Pancreas (tissue), 10 donors: ENCODE data around the gene MSI2. TPM values are rescaled to one million over a fixed set of nuclear protein-coding genes. Genes with fewer than 3 reads are reported as not detected.

Experiments
- ATAC-seq, 4 donors: fragments of 200-7000 bp; cut with Tn5 transposase; one replicate each; pipeline versions ENCODE4 v1.8.0 to v1.9.1; 2020; ENCODE audit warnings: mild to moderate bottlenecking in 4 of 4, moderate library complexity in 4 of 4
- DNase-seq, 6 donors: peaks; one replicate each; pipeline ENCODE4 v3.0.0-alpha.2; 2020
- FAIRE-seq: peaks from 2 replicates; lab custom pipeline; 2012; peaks lifted over from hg19 to GRCh38; lab: Jason Lieb, UNC
- H3K27ac ChIP-seq, 4 donors: fragments of 200-600 bp; sonication (generic); 1 replicate in 3 of 4; 2 replicates in 1 of 4; pipeline versions ENCODE4 v1.5.0 to v1.8.0; 2020
- H3K27me3 ChIP-seq, 4 donors: fragments of 200-600 bp; one replicate each; pipeline ENCODE4 v1.8.0; 2021
- H3K36me3 ChIP-seq, 3 donors: fragments of 200-600 bp; sonication (generic) in 1 of 3; one replicate each; pipeline versions ENCODE4 v1.5.0 to v1.8.0; 2020 to 2021
- H3K4me1 ChIP-seq, 3 donors: fragments of 200-600 bp; one replicate each; pipeline ENCODE4 v1.8.0; 2021
- H3K4me3 ChIP-seq, 4 donors: fragments of 200-600 bp; sonication (generic) in 2 of 4; one replicate each; pipeline versions ENCODE4 v1.5.0 to v1.8.0; 2020 to 2021
- H3K9me3 ChIP-seq, 4 donors: fragments of 200-600 bp; one replicate each; pipeline ENCODE4 v1.8.0; 2021
- WGBS, 2 donors: extraction: QIAGEN DNeasy Blood & Tissue Kit; methylation state at CpG; one replicate each; pipeline ENCODE4 v1.1.7; 2013; 5-methylcytosine and 5-hydroxymethylcytosine counted together
- intact Hi-C, 3 donors: fragments of 100-400 bp; cut with DNase I; formaldehyde crosslinking; loops; one replicate each; pipeline versions ENCODE4 v1.11.1 to v1.14.2; 2022
- polyA plus RNA-seq, 2 donors: library from polyadenylated mRNA; stranded (reverse); fragments of 200-250 nt; gene quantifications; one replicate each; pipeline ENCODE4 v1.2.3, GENCODE V29; 2013
- total RNA-seq, 6 donors: library from RNA; stranded (reverse); fragmentation: NEBNext Ultra II Directional in 4 of 6; extraction: Animal tissue kit (Norgen Biotek cat#: 25700) in 4 of 6; gene quantifications; one replicate each; pipeline versions ENCODE4 v1.2.1 to v1.2.4, GENCODE V29; 2021 to 2023
- TF ChIP-seq, protein P1 (sequence below), 4 donors: fragments of 200-600 bp; sonication (generic) in 3 of 4; IDR thresholded peaks; one replicate each; pipeline versions ENCODE4 v1.5.0 to v1.8.0; 2021; ENCODE audit warnings: antibody characterized with exemption in 4 of 4
- donor health status: healthy with polysubstance abuse.
- donor health status: DM: no; HTN: no; CAD: no; lungs with moderate emphysema.
- donor health status: DM: no; HTN: no; CAD: no.
- donor health status: control.
- donor health status: control.
- donor health status: Bipolar disorder and iron deficiency.
- donor health status: DM: yes; HTN: yes; CAD: no.
- donor health status: DM: no; HTN: no; CAD: no.
- donor health status: DM: no; HTN: no; CAD: no.
- donor health status: DM: yes; HTN: yes; CAD: no.

MSI2 gene
- total and polyA plus RNA-seq, 8 donors, result 10.4 to 48.9 (median 30.1) TPM

DNA sequence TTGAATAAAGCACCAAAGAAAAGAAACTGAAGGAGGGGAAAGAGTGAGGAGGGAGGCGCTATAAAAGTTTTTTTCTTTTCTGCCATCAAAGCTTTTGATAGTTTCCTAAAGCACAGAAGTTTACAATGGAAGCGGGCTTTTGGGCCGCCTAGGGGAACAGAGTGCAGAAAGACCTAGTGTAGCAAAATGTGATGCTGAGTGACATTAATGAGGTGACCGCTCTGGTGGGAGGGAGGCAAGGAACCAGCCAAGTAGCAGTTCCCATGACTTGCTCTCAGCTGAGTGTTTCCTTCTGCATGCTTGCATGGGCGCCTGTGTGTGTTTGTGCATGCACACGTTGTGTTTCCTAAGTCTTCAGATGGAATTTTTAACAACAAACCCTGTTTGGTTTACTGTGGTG is 15.5 kb downstream of the MSI2 start:
- Histone ChIP-seq H3K27ac (no peak overlapping the region), H3K4me1 (no peaks in the 10 kb centered on the region), H3K9me3 (no peaks in the 10 kb centered on the region), H3K27me3 (no peaks in the 10 kb centered on the region), H3K4me3 (no peak overlapping the region), H3K36me3 (peaks cover 0 to 3% (median 0%) of the 10 kb centered on the region in 3 donors)
- FAIRE-seq, result no peak
- intact Hi-C loops, result no loop called here
- TF ChIP-seq, protein P1, sequence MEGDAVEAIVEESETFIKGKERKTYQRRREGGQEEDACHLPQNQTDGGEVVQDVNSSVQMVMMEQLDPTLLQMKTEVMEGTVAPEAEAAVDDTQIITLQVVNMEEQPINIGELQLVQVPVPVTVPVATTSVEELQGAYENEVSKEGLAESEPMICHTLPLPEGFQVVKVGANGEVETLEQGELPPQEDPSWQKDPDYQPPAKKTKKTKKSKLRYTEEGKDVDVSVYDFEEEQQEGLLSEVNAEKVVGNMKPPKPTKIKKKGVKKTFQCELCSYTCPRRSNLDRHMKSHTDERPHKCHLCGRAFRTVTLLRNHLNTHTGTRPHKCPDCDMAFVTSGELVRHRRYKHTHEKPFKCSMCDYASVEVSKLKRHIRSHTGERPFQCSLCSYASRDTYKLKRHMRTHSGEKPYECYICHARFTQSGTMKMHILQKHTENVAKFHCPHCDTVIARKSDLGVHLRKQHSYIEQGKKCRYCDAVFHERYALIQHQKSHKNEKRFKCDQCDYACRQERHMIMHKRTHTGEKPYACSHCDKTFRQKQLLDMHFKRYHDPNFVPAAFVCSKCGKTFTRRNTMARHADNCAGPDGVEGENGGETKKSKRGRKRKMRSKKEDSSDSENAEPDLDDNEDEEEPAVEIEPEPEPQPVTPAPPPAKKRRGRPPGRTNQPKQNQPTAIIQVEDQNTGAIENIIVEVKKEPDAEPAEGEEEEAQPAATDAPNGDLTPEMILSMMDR (IDR thresholded peaks at IDR 0.05), result no peak
- WGBS, 2 donors, result 94 to 96% methylated on average over 6 of the region's 6 CpGs
- DNase-seq, result no peak
- ATAC-seq, result no peak

DNA sequence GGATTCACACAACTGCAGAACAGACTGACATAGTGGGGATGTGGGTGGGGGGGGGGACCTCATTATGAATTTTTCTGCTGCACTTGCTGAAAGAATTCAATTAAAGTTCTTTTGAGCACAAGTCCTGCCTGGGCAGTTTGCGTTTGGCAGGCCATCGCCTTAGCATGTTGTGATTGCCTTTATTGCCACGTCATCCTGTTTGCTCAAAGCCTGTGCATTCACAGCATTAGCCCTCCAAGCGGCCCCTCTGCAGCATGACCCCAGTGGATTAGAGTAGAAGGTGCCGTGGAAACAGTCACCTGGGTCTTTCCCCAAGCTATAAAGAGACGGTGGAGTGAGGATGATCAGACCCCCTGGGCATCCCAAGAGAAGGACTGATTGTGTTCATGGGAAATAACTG is 17.2 kb downstream of the MSI2 start:
- Histone ChIP-seq H3K4me1 (no peaks in the 10 kb centered on the region), H3K4me3 (no peak overlapping the region), H3K9me3 (no peaks in the 10 kb centered on the region), H3K36me3 (no peaks in the 10 kb centered on the region), H3K27me3 (no peaks in the 10 kb centered on the region), H3K27ac (no peak overlapping the region)
- TF ChIP-seq, protein P1 (IDR thresholded peaks at IDR 0.05), result no peak
- intact Hi-C loops, result no loop called here
- FAIRE-seq, result no peak
- ATAC-seq, result no peak
- WGBS, 2 donors, result 91 to 93% methylated on average over 6 of the region's 6 CpGs
- no peak for DNase-seq

DNA sequence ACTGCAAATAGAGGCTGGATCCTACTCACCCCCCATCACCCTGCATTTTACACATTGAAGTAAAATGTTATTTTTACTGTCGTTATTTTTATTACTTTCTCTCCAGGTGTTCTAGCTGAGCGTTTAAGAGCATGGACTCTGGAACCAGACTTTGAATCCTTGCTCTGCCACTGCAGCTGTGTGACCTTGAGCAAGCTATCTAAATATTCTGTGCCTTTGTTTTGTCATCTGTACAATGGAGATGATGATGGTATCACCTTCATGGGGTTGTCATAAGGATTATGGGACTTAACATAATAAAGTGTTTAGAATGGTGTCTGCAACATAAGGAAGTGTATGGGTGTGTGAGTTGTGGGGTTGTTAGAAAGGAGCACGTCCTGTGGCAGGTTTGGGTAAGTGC is 17.8 kb downstream of the MSI2 start:
- DNase-seq (no peak), FAIRE-seq (no peak), ATAC-seq (no peak)
- WGBS, 2 donors, result 85 to 90% methylated on average over 3 of the region's 3 CpGs
- H3K4me1 ChIP-seq, result no peaks in the 10 kb centered on the region
- no peaks in the 10 kb centered on the region for H3K27me3 ChIP-seq
- H3K27ac ChIP-seq, result no peak overlapping the region
- TF ChIP-seq, protein P1 (IDR thresholded peaks at IDR 0.05), result no peak
- intact Hi-C loops, result no loop called here
- no peaks in the 10 kb centered on the region for H3K36me3 ChIP-seq
- no peak overlapping the region for H3K4me3 ChIP-seq
- no peaks in the 10 kb centered on the region for H3K9me3 ChIP-seq

DNA sequence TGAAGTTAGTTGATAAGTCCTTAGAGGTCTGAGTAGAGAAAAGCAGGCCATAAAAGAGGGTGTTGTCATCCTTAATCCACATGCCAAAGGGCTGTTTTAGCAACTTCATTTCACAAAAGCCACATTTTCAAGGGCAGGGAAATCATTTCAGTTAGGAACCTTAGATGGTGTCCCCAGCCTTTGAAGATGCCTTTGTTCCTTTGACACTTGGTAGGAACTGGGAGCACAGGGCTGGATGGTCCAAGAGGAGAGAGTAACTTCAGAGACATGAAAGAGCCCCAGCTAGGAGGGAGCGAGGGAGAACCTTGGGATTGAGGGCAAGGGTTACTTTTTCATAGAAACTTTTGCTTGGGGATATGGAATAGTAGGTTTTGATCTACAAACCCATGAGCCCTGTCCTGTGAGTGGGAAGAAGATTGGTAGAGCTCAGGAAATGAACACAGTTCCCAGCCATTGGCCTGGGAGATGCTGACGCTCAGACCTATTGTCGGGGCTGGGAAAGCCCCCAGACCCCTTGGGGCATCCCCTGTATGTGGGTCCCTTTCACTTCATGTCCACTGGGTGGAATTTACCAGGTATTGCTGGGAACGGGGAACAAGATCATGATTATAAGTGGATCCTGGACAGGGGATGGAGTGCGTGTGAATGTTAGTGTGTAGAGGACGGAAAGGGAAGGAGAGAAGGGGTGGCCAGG is 18.9 kb downstream of the MSI2 start:
- FAIRE-seq (no peak), DNase-seq (no peak), ATAC-seq (no peak)
- no peak overlapping the region for H3K27ac ChIP-seq
- H3K27me3 ChIP-seq, result no peaks in the 10 kb centered on the region
- H3K36me3 ChIP-seq, result no peaks in the 10 kb centered on the region
- WGBS, 2 donors, result 92 to 93% methylated on average over 6 of the region's 6 CpGs
- H3K9me3 ChIP-seq, result no peaks in the 10 kb centered on the region
- TF ChIP-seq, protein P1 (IDR thresholded peaks at IDR 0.05), result no peak
- intact Hi-C loops, result no loop called here
- H3K4me3 ChIP-seq, result no peak overlapping the region
- no peaks in the 10 kb centered on the region for H3K4me1 ChIP-seq

DNA sequence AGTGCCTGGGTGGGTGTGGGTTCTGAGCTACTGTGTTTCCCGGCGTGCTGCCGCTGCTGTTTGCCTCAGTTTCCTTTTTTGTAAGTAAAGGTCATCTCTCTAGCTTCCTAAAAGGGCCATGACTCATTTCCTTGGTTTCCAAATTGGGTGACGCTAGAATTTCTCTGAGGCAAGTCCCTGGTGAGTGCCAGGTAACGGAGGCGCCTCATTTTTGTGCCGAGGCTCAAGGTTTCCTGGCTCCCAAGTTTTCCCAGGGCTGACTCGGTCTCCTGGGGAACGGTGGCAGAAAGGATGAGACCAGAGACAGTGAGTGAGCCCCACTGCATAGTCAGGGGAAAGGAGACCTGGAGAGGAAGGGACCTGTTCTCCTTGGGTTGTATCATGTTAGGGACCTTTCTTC is 20.3 kb downstream of the MSI2 start:
- no peak for DNase-seq
- H3K4me3 ChIP-seq, result no peak overlapping the region
- no peaks in the 10 kb centered on the region for H3K27me3 ChIP-seq
- no peak for ATAC-seq
- WGBS, 2 donors, result 92 to 93% methylated on average over 9 of the region's 9 CpGs
- no peaks in the 10 kb centered on the region for H3K4me1 ChIP-seq
- H3K27ac ChIP-seq, result no peak overlapping the region
- intact Hi-C loops, result no loop called here
- TF ChIP-seq, protein P1 (IDR thresholded peaks at IDR 0.05), result no peak
- H3K9me3 ChIP-seq, result no peaks in the 10 kb centered on the region
- FAIRE-seq, result no peak
- no peaks in the 10 kb centered on the region for H3K36me3 ChIP-seq
